ENCODE results near the gene OR6C70.

The OR6C70 gene

GRCh38 chr12:55425954-55426353 lies 44.0 kb downstream of the OR6C70 start, which contains the start of gene OR6C76:
OR6C76 (plus strand) TSS chr12:55426254; CDS start chr12:55426254, 0 bp downstream.
- DNase-seq (ENCODE audit: insufficient read length, low spot score): no peak
- TF ChIP-seq POU2F2 (IDR thresholded peaks at IDR 0.05; ENCODE audit: low read depth, low read length) (no peak), SPI1 (IDR thresholded peaks at IDR 0.05; ENCODE audit: low read depth, low read length) (no peak), TAF1 (IDR thresholded peaks at IDR 0.05; ENCODE audit: low read depth, low read length) (no peak), POLR2A (IDR thresholded peaks at IDR 0.05; ENCODE audit: low read depth, low read length) (no peak), PAX5 (IDR thresholded peaks at IDR 0.05; ENCODE audit: insufficient read depth, low read length, severe bottlenecking) (no peak), POLR2AphosphoS5 (IDR thresholded peaks at IDR 0.05; ENCODE audit: low read depth, low read length) (no peak)
- no peak for FAIRE-seq

- FAIRE-seq (no peak), DNase-seq (ENCODE audit: insufficient read length, low spot score) (no peak)
- TF ChIP-seq POLR2A (IDR thresholded peaks at IDR 0.05; ENCODE audit: low read depth, low read length) (no peak), SPI1 (IDR thresholded peaks at IDR 0.05; ENCODE audit: low read depth, low read length) (no peak), POU2F2 (IDR thresholded peaks at IDR 0.05; ENCODE audit: low read depth, low read length) (no peak), TAF1 (IDR thresholded peaks at IDR 0.05; ENCODE audit: low read depth, low read length) (no peak), PAX5 (IDR thresholded peaks at IDR 0.05; ENCODE audit: insufficient read depth, low read length, severe bottlenecking) (no peak), POLR2AphosphoS5 (IDR thresholded peaks at IDR 0.05; ENCODE audit: low read depth, low read length) (no peak)
These were observed 49.5 kb downstream of the OR6C70 start for GRCh38 chr12:55420307-55420962.
